ENCODE measurements around the gene TSPAN3. TPM values are rescaled to one million over a fixed set of nuclear protein-coding genes. Genes with fewer than 3 reads are reported as not detected.

The TSPAN3 gene
- total and polyA plus RNA-seq, 4 experiments from 2014 or later = 13.3 to 35.9 (median 25.0) TPM

Other genes with a start within 250 kb of the TSPAN3 start
- gene SCAPER, start 165.8 kb downstream of the TSPAN3 start, total RNA-seq = 10 to 100 TPM; 41.3 to 41.4 TPM
- gene SCAPER, start 165.8 kb downstream of the TSPAN3 start, polyA plus RNA-seq = 10 to 100 TPM in 1 of 2 donors, 1 to 10 TPM in 1; 7.2 to 27.3 TPM
- 10 to 100 TPM; 28.4 to 30.2 TPM for gene RCN2, start 139.4 kb downstream of the TSPAN3 start, total RNA-seq
- gene RCN2, start 139.4 kb downstream of the TSPAN3 start, polyA plus RNA-seq = 10 to 100 TPM; 38.2 to 46.5 TPM
- 100 to 1,000 TPM; 225 to 233 TPM for gene PSTPIP1, start 76.0 kb downstream of the TSPAN3 start, total RNA-seq
- gene PSTPIP1, start 76.0 kb downstream of the TSPAN3 start, polyA plus RNA-seq = 10 to 100 TPM; 62.4 to 63.3 TPM

Data from CD4-positive, alpha-beta memory T cell (primary cell).